Endothelial cell of umbilical vein (primary cell): Measurements from ENCODE around the gene TADA2A. TPM values are rescaled to one million over a fixed set of nuclear protein-coding genes. Genes with fewer than 3 reads are reported as not detected.

Experiments used
- BruUV-seq: library from RNA; stranded (reverse); fragments of 400-500 nt; replicated peaks from 2 replicates; lab custom pipeline; 2021; lab: Mats Ljungman, UMichigan
- CTCF ChIA-PET: fragments of 300-600, 350-600 bp; sonication (Branson Sonifier 250); formaldehyde crosslinking; loops from one replicate; lab custom pipeline; 2021; ENCODE audit warnings: antibody characterized with exemption, inconsistent platforms; lab: Charles Lee
- POLR2A ChIA-PET: fragments of 300-600, 350-600 bp; sonication (Branson Sonifier 250); formaldehyde crosslinking; loops from one replicate; lab custom pipeline; 2021; ENCODE audit warnings: antibody characterized with exemption, inconsistent platforms; lab: Charles Lee
- DNase-seq: peaks from one replicate; pipeline ENCODE4 v3.0.0-alpha.2; 2011; ENCODE audit warnings: low read depth, low spot score
- FAIRE-seq: peaks from 2 replicates; lab custom pipeline; 2011; peaks lifted over from hg19 to GRCh38; lab: Jason Lieb, UNC
- H2AFZ ChIP-seq: 2 replicates; pipeline ENCODE4 v1.6.0; 2012; ENCODE audit warnings: low read depth, low read length, control low read depth, inconsistent platforms
- H3K27ac ChIP-seq: 2 replicates; pipeline ENCODE4 v1.5.1; 2011; ENCODE audit warnings: low read depth, mild to moderate bottlenecking, control low read depth, low read length, moderate library complexity; ENCODE audit not compliant: insufficient read depth
- H3K27me3 ChIP-seq, 2 experiments: 2 replicates each; pipeline versions ENCODE4 v1.6.0 to v1.6.1; 2011; ENCODE audit warnings: low read length in 2 of 2, mixed read lengths in 1 of 2; ENCODE audit not compliant: control insufficient read depth in 2 of 2, insufficient read depth in 2 of 2
- H3K36me3 ChIP-seq, 2 experiments: 2 replicates in 1 of 2; 3 replicates in 1 of 2; pipeline ENCODE4 v1.5.1; 2011; ENCODE audit warnings: low read length in 2 of 2, mild to moderate bottlenecking in 1 of 2, moderate library complexity in 1 of 2; ENCODE audit not compliant: control insufficient read depth in 2 of 2, insufficient read depth in 2 of 2; ENCODE audit errors: extremely low read depth in 1 of 2
- H3K4me1 ChIP-seq: 3 replicates; pipeline ENCODE4 v1.5.1; 2011; ENCODE audit warnings: mild to moderate bottlenecking, low read length; ENCODE audit not compliant: control insufficient read depth, insufficient read depth; ENCODE audit errors: extremely low read depth
- H3K4me2 ChIP-seq: 2 replicates; pipeline ENCODE4 v1.6.1; 2011; ENCODE audit warnings: low read length, control low read depth, mixed read lengths; ENCODE audit not compliant: insufficient read depth
- H3K4me3 ChIP-seq, 3 experiments: fragments of 200-600 bp in 1 of 3; sonication (generic), shearing (Covaris generic) in 1 of 3; replicated peaks in 1 of 3; 2 replicates each; pipeline ENCODE4 v1.5.1; 2011 to 2016; ENCODE audit warnings: control low read depth in 3 of 3, low read length in 3 of 3, mild to moderate bottlenecking in 2 of 3, inconsistent platforms in 1 of 3, low read depth in 1 of 3, moderate library complexity in 1 of 3; ENCODE audit not compliant: insufficient read depth in 1 of 3
- H3K79me2 ChIP-seq: 2 replicates; pipeline ENCODE4 v1.6.0; 2012; ENCODE audit warnings: low read length, inconsistent platforms; ENCODE audit not compliant: control insufficient read depth, insufficient read depth
- H3K9ac ChIP-seq: replicated peaks from 2 replicates; pipeline ENCODE3; 2011; ENCODE audit warnings: low read length, control low read depth; ENCODE audit not compliant: insufficient read depth; ENCODE audit errors: extremely low read depth
- H3K9me1 ChIP-seq: replicated peaks from 3 replicates; pipeline ENCODE4 v1.6.0; 2011; ENCODE audit warnings: mild to moderate bottlenecking, low read length; ENCODE audit not compliant: control insufficient read depth, insufficient read depth; ENCODE audit errors: extremely low read depth
- H3K9me3 ChIP-seq: replicated peaks from 2 replicates; pipeline ENCODE4 v1.5.1; 2012; ENCODE audit warnings: low read length, inconsistent platforms; ENCODE audit not compliant: control insufficient read depth, insufficient read depth
- H4K20me1 ChIP-seq: replicated peaks from 2 replicates; pipeline ENCODE3; 2011; ENCODE audit warnings: mild to moderate bottlenecking, low read length; ENCODE audit not compliant: control insufficient read depth, insufficient read depth; ENCODE audit errors: extremely low read depth
- CTCF ChIP-seq, 2 donors: IDR thresholded peaks; 1 replicate in 1 of 2; 2 replicates in 1 of 2; pipeline ENCODE4 v1.5.1; 2011; ENCODE audit warnings: low read length in 2 of 2, mild to moderate bottlenecking in 2 of 2, moderate library complexity in 2 of 2, control low read depth in 1 of 2, inconsistent platforms in 1 of 2, low read depth in 1 of 2; ENCODE audit not compliant: insufficient read depth in 1 of 2; ENCODE audit errors: extremely low read depth in 1 of 2
- EZH2 ChIP-seq: IDR thresholded peaks from 2 replicates; pipeline ENCODE4 v1.6.1; 2012; ENCODE audit warnings: borderline replicate concordance, low read depth, mild to moderate bottlenecking, moderate library complexity, low read length, inconsistent platforms; ENCODE audit not compliant: severe bottlenecking
- FOS ChIP-seq: IDR thresholded peaks from 2 replicates; pipeline ENCODE4 v1.6.1; 2011; ENCODE audit warnings: mild to moderate bottlenecking, low read length, moderate library complexity, borderline replicate concordance; ENCODE audit not compliant: insufficient read depth
- GATA2 ChIP-seq: IDR thresholded peaks from 2 replicates; pipeline ENCODE4 v1.7.0; 2011; ENCODE audit warnings: low read depth, mild to moderate bottlenecking, moderate library complexity, mixed read lengths, low read length; ENCODE audit not compliant: insufficient read length, insufficient read depth
- JUN ChIP-seq: IDR thresholded peaks from 2 replicates; pipeline ENCODE4 v1.6.1; 2011; ENCODE audit warnings: borderline replicate concordance, low read depth; ENCODE audit not compliant: insufficient read length, insufficient read depth
- MYC ChIP-seq: IDR thresholded peaks from one replicate; pipeline ENCODE4 v1.6.1; 2011; ENCODE audit warnings: mild to moderate bottlenecking, low read depth, low read length
- POLR2A ChIP-seq: IDR thresholded peaks from 2 replicates; pipeline ENCODE4 v1.6.1; 2012; ENCODE audit warnings: low read depth, mild to moderate bottlenecking, control low read depth, low read length
- POLR2AphosphoS5 ChIP-seq: IDR thresholded peaks from 2 replicates; pipeline ENCODE4 v1.6.1; 2012; ENCODE audit warnings: low read depth, mild to moderate bottlenecking, control low read depth, low read length, moderate library complexity; ENCODE audit not compliant: insufficient read depth
- dilution Hi-C: fragments of 300-500 bp; cut with MboI; formaldehyde crosslinking; loops from one replicate; pipeline ENCODE4 v1.15.0; 2019; ENCODE audit warnings: low sequenced_read_pairs; ENCODE audit not compliant: extremely low pct_ligation_motif_present
- intact Hi-C: fragments of 100-400 bp; cut with micrococcal nuclease; formaldehyde crosslinking; loops from one replicate; pipeline ENCODE4 v1.10.0; 2022
- polyA plus RNA-seq, 4 experiments: library from polyadenylated mRNA; depleted of rRNA in 3 of 4; stranded (reverse) in 3 of 4; unstranded in 1 of 4; fragments of >200 nt; gene quantifications; 2 replicates each; pipeline versions ENCODE4 v1.2.1 to v1.2.3, GENCODE V29; 2011 to 2012; ENCODE audit warnings: missing spikeins in 1 of 4
- total RNA-seq: library from RNA; stranded (reverse); gene quantifications from 2 replicates; pipeline ENCODE4 v1.2.3, GENCODE V29; 2021
- TF ChIP-seq, protein P1 (sequence below): IDR thresholded peaks from 2 replicates; pipeline ENCODE4 v1.6.1; 2011; ENCODE audit not compliant: insufficient read depth, insufficient read length

TADA2A gene
- total and polyA plus RNA-seq, 2 donors (not counting 3 experiments of a cell fraction or from before 2014, with no cell fraction given): 9.9 to 22.4 TPM

- no peak for DNase-seq
Observed at GRCh38 chr17:37485938-37486570, 79.4 kb downstream of the TADA2A start.

More at GRCh38 chr17:37485938-37486570, 79.4 kb downstream of the TADA2A start:
- H3K27ac ChIP-seq: no peak overlapping the region
- no peak for FAIRE-seq
- no peak overlapping the region for H3K4me2 ChIP-seq
- H3K9me3 ChIP-seq: no peaks in the 10 kb centered on the region
- H4K20me1 ChIP-seq: no peaks in the 10 kb centered on the region
- dilution Hi-C loops: no loop called here
- H3K27me3 ChIP-seq: no peaks in the 10 kb centered on the region
- peaks cover 8% of the 10 kb centered on the region for H3K79me2 ChIP-seq
- no peak overlapping the region for H2AFZ ChIP-seq
- no peak overlapping the region for H3K4me3 ChIP-seq
- TF ChIP-seq GATA2: no peak
- TF ChIP-seq FOS: no peak
- no peak for TF ChIP-seq CTCF (IDR thresholded peaks at IDR 0.05; ENCODE audit: extremely low read depth in 1 of 2, insufficient read depth in 1 of 2, low read depth in 1 of 2, low read length in 2 of 2)
- no peak for TF ChIP-seq POLR2AphosphoS5
- TF ChIP-seq JUN: no peak
- TF ChIP-seq, protein P1, sequence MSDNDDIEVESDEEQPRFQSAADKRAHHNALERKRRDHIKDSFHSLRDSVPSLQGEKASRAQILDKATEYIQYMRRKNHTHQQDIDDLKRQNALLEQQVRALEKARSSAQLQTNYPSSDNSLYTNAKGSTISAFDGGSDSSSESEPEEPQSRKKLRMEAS: no peak
- TF ChIP-seq EZH2: no peak
- no peak for TF ChIP-seq MYC
- TF ChIP-seq POLR2A: no peak
- BruUV-seq: no TSS peak
- CTCF ChIA-PET: interaction anchor here (0.6 to 1.4 kb wide), 3 partner anchors 9 to 928 kb away, joined by 3 to 7 read pairs (median 4); no protein-coding TSS in a partner anchor
- H3K9me1 ChIP-seq: no peaks in the 10 kb centered on the region
- POLR2A ChIA-PET: no interaction called here
- H3K4me1 ChIP-seq: peaks cover 17% of the 10 kb centered on the region
- H3K36me3 ChIP-seq: no peaks in the 10 kb centered on the region
- intact Hi-C loops: loop anchor here (5.0 kb wide), 1 partner anchor 121 kb away; the partner anchor contains the start of gene SYNRG
- H3K9ac ChIP-seq: no peak overlapping the region
